Measurements from ENCODE around the gene LILRA5.

- TF ChIP-seq ZNF121 (CRISPR knock-in tag; IDR thresholded peaks at IDR 0.05) (no peak), CTCF (IDR thresholded peaks at IDR 0.05) (no peak), SP1 (CRISPR knock-in tag; conservative IDR thresholded peaks at IDR 0.05) (no peak), JUN (CRISPR knock-in tag; IDR thresholded peaks at IDR 0.05) (no peak), NFYB (CRISPR knock-in tag; conservative IDR thresholded peaks at IDR 0.05; ENCODE audit: low read depth) (no peak), ZNF232 (CRISPR knock-in tag; IDR thresholded peaks at IDR 0.05) (no peak), TCF7 (CRISPR knock-in tag; IDR thresholded peaks at IDR 0.05; ENCODE audit: low read depth) (no peak)
Observed at GRCh38 chr19:54279406-54279962, 33.5 kb downstream of the LILRA5 start.

Data from WTC11 (cell line).